Gastroesophageal sphincter (tissue), 4 donors: ENCODE results near the gene WWTR1. TPM values are rescaled to one million over a fixed set of nuclear protein-coding genes. Genes with fewer than 3 reads are reported as not detected.

Experiments used
- ATAC-seq: fragments of 150-250 bp; one replicate; pipeline ENCODE4 v1.9.1; 2016; ENCODE audit warnings: mild to moderate bottlenecking, moderate library complexity
- H3K27ac ChIP-seq, 4 donors: fragments of 200-600 bp; sonication (generic) in 3 of 4; 1 replicate in 3 of 4; 2 replicates in 1 of 4; pipeline ENCODE4 v1.5.1; 2016 to 2019
- H3K27me3 ChIP-seq: fragments of 200-600 bp; sonication (generic); one replicate; pipeline ENCODE4 v1.5.1; 2019
- H3K36me3 ChIP-seq, 2 donors: fragments of 200-600 bp; sonication (generic); one replicate each; pipeline ENCODE4 v1.5.1; 2019; ENCODE audit warnings: control low read depth in 1 of 2
- H3K4me1 ChIP-seq, 3 donors: fragments of 200-600 bp; sonication (generic); 1 replicate in 2 of 3; 2 replicates in 1 of 3; pipeline ENCODE4 v1.5.1; 2016 to 2019; ENCODE audit warnings: control low read depth in 2 of 3
- H3K4me3 ChIP-seq, 2 donors: fragments of 200-600 bp; sonication (generic); one replicate each; pipeline ENCODE4 v1.5.1; 2019; ENCODE audit warnings: mild to moderate bottlenecking in 1 of 2, moderate library complexity in 1 of 2
- H3K9me3 ChIP-seq, 3 donors: fragments of 200-600 bp; sonication (generic); one replicate each; pipeline ENCODE4 v1.5.1; 2017 to 2019; ENCODE audit warnings: control low read depth in 2 of 3
- EP300 ChIP-seq: sonication (generic); formaldehyde crosslinking; IDR thresholded peaks from one replicate; pipeline ENCODE4 v1.6.1; 2017; ENCODE audit warnings: antibody characterized with exemption, mild to moderate bottlenecking
- POLR2A ChIP-seq, 2 donors: fragments of 450-650 bp; IDR thresholded peaks; one replicate each; pipeline ENCODE4 v1.6.1; 2017; ENCODE audit warnings: antibody characterized with exemption in 2 of 2, mild to moderate bottlenecking in 2 of 2, moderate library complexity in 1 of 2
- POLR2AphosphoS5 ChIP-seq: sonication (generic); formaldehyde crosslinking; IDR thresholded peaks from one replicate; pipeline ENCODE4 v1.6.1; 2017; ENCODE audit warnings: antibody characterized with exemption
- WGBS, 2 donors: methylation state at CpG; one replicate each; pipeline ENCODE4 v1.1.5; 2018; ENCODE audit warnings: low coverage in 1 of 2; 5-methylcytosine and 5-hydroxymethylcytosine counted together
- total RNA-seq, 4 donors: library from RNA; depleted of rRNA; stranded (reverse); fragments of >200 nt; gene quantifications; one replicate each; pipeline ENCODE4 v1.1.0, GENCODE V29; 2016
- TF ChIP-seq, protein P1 (sequence below), 4 experiments: fragments of 200-600 bp in 2 of 4; fragments of 450-650 bp in 2 of 4; sonication (generic) in 1 of 4; IDR thresholded peaks; one replicate each; pipeline ENCODE4 v1.5.1; 2017 to 2019; ENCODE audit warnings: antibody characterized with exemption in 4 of 4, mild to moderate bottlenecking in 2 of 4, moderate library complexity in 2 of 4

Gene WWTR1
- total RNA-seq, 4 donors from 2014 or later: 239 to 482 (median 321) TPM

DNA sequence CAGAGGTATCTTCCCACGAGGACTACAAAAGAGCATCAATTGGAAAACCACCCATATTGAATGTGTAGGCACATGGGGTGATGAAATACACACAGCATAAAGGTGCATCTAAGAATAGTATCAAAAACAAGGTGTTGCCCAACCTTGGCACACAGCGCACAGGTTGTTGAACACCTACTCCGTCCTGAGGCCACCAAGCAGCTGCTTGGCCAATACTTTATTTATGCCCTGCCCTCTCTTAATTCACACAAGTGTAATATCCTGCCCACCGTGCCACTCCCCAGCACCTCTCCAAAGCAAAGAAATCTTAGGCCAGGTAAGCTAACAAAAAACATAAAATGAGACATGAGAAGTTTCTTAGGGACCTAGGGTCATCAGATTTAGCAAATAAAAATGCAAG lies 31.2 kb downstream of the WWTR1 start:
- ATAC-seq: no peak
- Histone ChIP-seq H3K4me3 (no peak overlapping the region), H3K9me3 (no peaks in the 10 kb centered on the region), H3K4me1 (peaks cover 7 to 96% (median 15%) of the 10 kb centered on the region in 3 donors), H3K27ac (no peak overlapping the region), H3K27me3 (no peaks in the 10 kb centered on the region), H3K36me3 (no peaks in the 10 kb centered on the region)
- no peak for TF ChIP-seq POLR2A (IDR thresholded peaks at IDR 0.05)
- TF ChIP-seq, protein P1, sequence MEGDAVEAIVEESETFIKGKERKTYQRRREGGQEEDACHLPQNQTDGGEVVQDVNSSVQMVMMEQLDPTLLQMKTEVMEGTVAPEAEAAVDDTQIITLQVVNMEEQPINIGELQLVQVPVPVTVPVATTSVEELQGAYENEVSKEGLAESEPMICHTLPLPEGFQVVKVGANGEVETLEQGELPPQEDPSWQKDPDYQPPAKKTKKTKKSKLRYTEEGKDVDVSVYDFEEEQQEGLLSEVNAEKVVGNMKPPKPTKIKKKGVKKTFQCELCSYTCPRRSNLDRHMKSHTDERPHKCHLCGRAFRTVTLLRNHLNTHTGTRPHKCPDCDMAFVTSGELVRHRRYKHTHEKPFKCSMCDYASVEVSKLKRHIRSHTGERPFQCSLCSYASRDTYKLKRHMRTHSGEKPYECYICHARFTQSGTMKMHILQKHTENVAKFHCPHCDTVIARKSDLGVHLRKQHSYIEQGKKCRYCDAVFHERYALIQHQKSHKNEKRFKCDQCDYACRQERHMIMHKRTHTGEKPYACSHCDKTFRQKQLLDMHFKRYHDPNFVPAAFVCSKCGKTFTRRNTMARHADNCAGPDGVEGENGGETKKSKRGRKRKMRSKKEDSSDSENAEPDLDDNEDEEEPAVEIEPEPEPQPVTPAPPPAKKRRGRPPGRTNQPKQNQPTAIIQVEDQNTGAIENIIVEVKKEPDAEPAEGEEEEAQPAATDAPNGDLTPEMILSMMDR (IDR thresholded peaks at IDR 0.05): no peak
- TF ChIP-seq EP300: no peak
- TF ChIP-seq POLR2AphosphoS5: no peak
- 93 to 100% methylated on average over 1 to 3 of the region's 4 CpGs for WGBS, 2 donors

DNA sequence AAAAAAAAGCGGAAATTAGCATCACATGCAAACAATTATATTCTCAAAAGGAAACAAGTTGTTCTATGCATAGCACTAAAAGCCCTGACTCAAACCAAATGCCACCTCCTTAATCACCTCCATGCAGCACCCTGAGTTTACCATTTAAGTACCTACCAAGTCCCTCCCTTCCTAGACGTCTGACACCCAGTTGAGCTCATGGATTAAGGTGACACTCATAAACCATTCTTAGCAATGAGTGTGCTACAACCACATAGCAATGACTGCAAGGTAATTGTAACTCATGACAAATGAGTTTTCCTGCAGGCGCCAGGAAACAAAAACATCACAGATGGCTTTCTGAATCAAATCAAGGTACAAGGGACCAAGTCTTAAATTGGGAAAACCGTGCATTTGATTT lies 32.0 kb downstream of the WWTR1 start:
- Histone ChIP-seq H3K9me3 (no peaks in the 10 kb centered on the region), H3K36me3 (no peaks in the 10 kb centered on the region), H3K27me3 (no peaks in the 10 kb centered on the region), H3K4me3 (no peak overlapping the region), H3K4me1 (peaks cover 13 to 96% (median 21%) of the 10 kb centered on the region in 3 donors), H3K27ac (no peak overlapping the region)
- no peak for ATAC-seq
- TF ChIP-seq POLR2A (IDR thresholded peaks at IDR 0.05) (no peak), POLR2AphosphoS5 (no peak), EP300 (no peak)
- TF ChIP-seq, protein P1 (IDR thresholded peaks at IDR 0.05): no peak
- WGBS, 2 donors: 47 to 54% methylated on average over 4 of the region's 4 CpGs

DNA sequence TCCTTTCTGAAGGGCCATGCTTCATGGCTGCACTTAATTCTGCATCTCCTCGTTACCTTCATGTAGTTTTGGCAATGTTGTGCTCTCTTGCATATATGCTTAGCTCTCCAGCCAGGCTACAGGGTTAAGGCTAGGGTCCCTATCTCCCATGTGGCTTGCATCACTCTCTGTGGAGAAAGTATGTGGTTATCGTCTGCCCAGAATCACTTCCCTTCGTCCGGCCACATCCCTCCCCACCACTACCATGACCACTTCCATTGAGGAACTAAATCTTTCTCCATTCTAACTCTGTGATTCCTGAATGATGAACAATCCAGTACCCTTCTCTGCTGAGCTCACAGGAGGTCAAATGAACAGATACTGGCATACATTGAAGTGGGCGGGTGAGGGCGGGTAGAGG lies 34.0 kb downstream of the WWTR1 start:
- no peaks in the 10 kb centered on the region for H3K36me3 ChIP-seq
- ATAC-seq: no peak
- H3K27ac ChIP-seq: no peak overlapping the region
- WGBS, 2 donors: 66 to 75% methylated on average over 4 to 5 of the region's 6 CpGs
- peaks cover 19 to 96% (median 29%) of the 10 kb centered on the region in 3 donors for H3K4me1 ChIP-seq
- no peak for TF ChIP-seq POLR2AphosphoS5
- TF ChIP-seq, protein P1 (IDR thresholded peaks at IDR 0.05): no peak
- TF ChIP-seq POLR2A (IDR thresholded peaks at IDR 0.05): no peak
- TF ChIP-seq EP300: no peak
- H3K4me3 ChIP-seq: no peak overlapping the region
- H3K9me3 ChIP-seq: no peaks in the 10 kb centered on the region
- no peaks in the 10 kb centered on the region for H3K27me3 ChIP-seq

DNA sequence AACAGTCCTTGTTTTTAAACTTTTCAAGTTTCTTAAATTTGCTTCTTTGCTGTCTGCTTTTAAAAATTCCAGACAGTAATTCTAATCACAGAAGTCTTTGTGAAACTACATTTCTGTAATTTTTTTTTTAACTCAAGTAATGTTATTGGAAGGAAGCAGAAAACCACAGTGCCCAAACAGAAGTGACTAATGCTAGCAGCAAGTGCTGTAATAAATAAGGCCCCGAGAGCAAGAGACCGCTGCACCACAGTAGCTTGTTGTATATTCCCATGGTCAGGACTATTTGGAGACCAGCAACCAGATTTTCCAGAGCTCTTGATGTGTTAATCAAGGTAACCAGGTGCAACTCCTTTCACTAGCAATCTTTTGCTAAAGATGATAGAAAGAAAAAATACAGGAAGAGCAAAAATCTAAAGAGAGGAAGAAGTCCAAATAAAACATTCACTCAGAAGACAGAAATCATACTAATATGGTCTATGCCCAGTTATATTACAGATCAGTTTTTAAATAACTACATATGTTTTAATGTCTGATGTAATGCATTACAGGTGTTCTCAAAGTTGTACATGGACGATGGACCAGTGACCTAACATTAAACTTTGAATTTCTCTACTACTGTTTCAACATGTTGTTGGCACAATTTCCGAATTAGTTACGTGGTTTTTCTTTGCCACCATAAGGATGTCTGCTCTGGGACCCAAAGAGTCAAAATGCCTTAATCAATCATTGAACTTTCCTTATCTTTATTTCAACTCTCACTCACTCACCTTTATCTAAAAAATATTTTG lies 36.4 kb downstream of the WWTR1 start:
- ATAC-seq: peak; percentile 35
- WGBS, 2 donors: 48% methylated on average over 5 of the region's 5 CpGs
- Histone ChIP-seq H3K4me3 (no peak overlapping the region), H3K27ac (no peak overlapping the region), H3K9me3 (no peaks in the 10 kb centered on the region), H3K4me1 (peaks cover 22 to 99% (median 36%) of the 10 kb centered on the region in 3 donors), H3K36me3 (no peaks in the 10 kb centered on the region), H3K27me3 (no peaks in the 10 kb centered on the region)
- TF ChIP-seq POLR2AphosphoS5 (no peak), POLR2A (IDR thresholded peaks at IDR 0.05) (no peak), EP300 (no peak)
- TF ChIP-seq, protein P1 (IDR thresholded peaks at IDR 0.05): no peak
